PC-9 (cell line): Measurements from ENCODE around the gene FOXN3.

Experiments used
- EZH2 ChIP-seq: fragments of 200-600 bp; sonication (generic); IDR thresholded peaks from 2 replicates; pipeline ENCODE4 v1.8.0; 2017; ENCODE audit warnings: antibody characterized with exemption, low read depth
- TF ChIP-seq, protein P1 (sequence below): fragments of 200-600 bp; sonication (generic); conservative IDR thresholded peaks from 2 replicates; pipeline ENCODE4 v1.6.1; 2017; ENCODE audit warnings: mixed run types, antibody characterized with exemption, mild to moderate bottlenecking, moderate library complexity

DNA sequence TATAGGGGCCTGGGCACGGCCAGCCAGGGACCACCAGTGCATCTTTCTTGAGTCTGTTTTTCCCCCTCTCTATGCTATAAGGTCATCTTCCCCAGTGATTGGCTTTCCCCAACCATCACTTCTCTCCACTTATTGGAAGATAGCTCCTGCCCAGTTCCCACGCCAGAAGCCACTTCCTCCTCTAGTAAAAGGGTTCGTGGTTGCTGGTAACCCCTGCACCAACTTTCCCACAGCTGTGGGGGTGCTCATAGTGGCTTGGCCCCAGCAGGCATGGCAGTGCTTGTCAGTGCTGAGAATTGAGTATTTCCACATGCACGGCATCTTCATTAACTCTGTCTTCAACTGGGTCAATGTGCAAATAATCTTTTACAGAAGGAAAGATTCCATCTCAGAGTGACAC lies 215.4 kb downstream of the FOXN3 start:
- TF ChIP-seq, protein P1, sequence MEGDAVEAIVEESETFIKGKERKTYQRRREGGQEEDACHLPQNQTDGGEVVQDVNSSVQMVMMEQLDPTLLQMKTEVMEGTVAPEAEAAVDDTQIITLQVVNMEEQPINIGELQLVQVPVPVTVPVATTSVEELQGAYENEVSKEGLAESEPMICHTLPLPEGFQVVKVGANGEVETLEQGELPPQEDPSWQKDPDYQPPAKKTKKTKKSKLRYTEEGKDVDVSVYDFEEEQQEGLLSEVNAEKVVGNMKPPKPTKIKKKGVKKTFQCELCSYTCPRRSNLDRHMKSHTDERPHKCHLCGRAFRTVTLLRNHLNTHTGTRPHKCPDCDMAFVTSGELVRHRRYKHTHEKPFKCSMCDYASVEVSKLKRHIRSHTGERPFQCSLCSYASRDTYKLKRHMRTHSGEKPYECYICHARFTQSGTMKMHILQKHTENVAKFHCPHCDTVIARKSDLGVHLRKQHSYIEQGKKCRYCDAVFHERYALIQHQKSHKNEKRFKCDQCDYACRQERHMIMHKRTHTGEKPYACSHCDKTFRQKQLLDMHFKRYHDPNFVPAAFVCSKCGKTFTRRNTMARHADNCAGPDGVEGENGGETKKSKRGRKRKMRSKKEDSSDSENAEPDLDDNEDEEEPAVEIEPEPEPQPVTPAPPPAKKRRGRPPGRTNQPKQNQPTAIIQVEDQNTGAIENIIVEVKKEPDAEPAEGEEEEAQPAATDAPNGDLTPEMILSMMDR = no peak
- TF ChIP-seq EZH2 = no peak
